Osteoblast (primary cell): ENCODE data around the gene ANKRD7. TPM values are rescaled to one million over a fixed set of nuclear protein-coding genes. Genes with fewer than 3 reads are reported as not detected.

Source experiments
- DNase-seq: peaks from one replicate; pipeline ENCODE4 v3.0.0; 2011; ENCODE audit warnings: low spot score, mixed read lengths; ENCODE audit not compliant: insufficient read length; ENCODE audit errors: missing footprints
- H2AFZ ChIP-seq: 2 replicates; pipeline ENCODE4 v1.6.0; 2011; ENCODE audit warnings: mild to moderate bottlenecking, low read length
- H3K27ac ChIP-seq: 2 replicates; pipeline ENCODE4 v1.5.1; 2011; ENCODE audit warnings: mild to moderate bottlenecking, low read depth, low read length, moderate library complexity
- H3K27me3 ChIP-seq: 2 replicates; pipeline ENCODE4 v1.6.0; 2012; ENCODE audit warnings: mild to moderate bottlenecking, control low read depth, inconsistent platforms, low read length, moderate library complexity; ENCODE audit not compliant: insufficient read depth
- H3K36me3 ChIP-seq: 2 replicates; pipeline ENCODE4 v1.5.1; 2011; ENCODE audit warnings: mild to moderate bottlenecking, low read length, control low read depth, moderate library complexity; ENCODE audit not compliant: insufficient read depth
- H3K4me1 ChIP-seq: 2 replicates; pipeline ENCODE4 v1.5.1; 2011; ENCODE audit warnings: mild to moderate bottlenecking, low read length, control low read depth, moderate library complexity; ENCODE audit not compliant: insufficient read depth
- H3K4me2 ChIP-seq: 2 replicates; pipeline ENCODE4 v1.6.0; 2011; ENCODE audit warnings: mild to moderate bottlenecking, low read length; ENCODE audit not compliant: insufficient read depth
- H3K4me3 ChIP-seq: fragments of 200-600 bp; sonication (generic); 3 replicates; pipeline ENCODE4 v1.5.1; 2012; ENCODE audit warnings: mild to moderate bottlenecking, low read length, inconsistent platforms; ENCODE audit not compliant: insufficient read depth
- H3K79me2 ChIP-seq: 2 replicates; pipeline ENCODE4 v1.6.0; 2012; ENCODE audit warnings: mild to moderate bottlenecking, low read length, control low read depth, inconsistent platforms; ENCODE audit not compliant: insufficient read depth
- H3K9me3 ChIP-seq: 2 replicates; pipeline ENCODE4 v1.5.1; 2011; ENCODE audit warnings: low read depth, low read length, control low read depth
- H4K20me1 ChIP-seq: 2 replicates; pipeline ENCODE4 v1.6.0; 2012; ENCODE audit warnings: mild to moderate bottlenecking, low read length, control low read depth; ENCODE audit not compliant: insufficient read depth
- total RNA-seq: library from RNA; depleted of rRNA; stranded (reverse); fragments of >200 nt; gene quantifications from 2 replicates; pipeline ENCODE4 v1.2.3, GENCODE V29; 2012
- TF ChIP-seq, protein P1 (sequence below): IDR thresholded peaks from 2 replicates; pipeline ENCODE4 v1.5.1; 2011; ENCODE audit warnings: mild to moderate bottlenecking, low read depth, low read length, moderate library complexity; ENCODE audit errors: extremely low read depth

ANKRD7 gene
- total RNA-seq, 1 donor, result 3.3 TPM

DNA sequence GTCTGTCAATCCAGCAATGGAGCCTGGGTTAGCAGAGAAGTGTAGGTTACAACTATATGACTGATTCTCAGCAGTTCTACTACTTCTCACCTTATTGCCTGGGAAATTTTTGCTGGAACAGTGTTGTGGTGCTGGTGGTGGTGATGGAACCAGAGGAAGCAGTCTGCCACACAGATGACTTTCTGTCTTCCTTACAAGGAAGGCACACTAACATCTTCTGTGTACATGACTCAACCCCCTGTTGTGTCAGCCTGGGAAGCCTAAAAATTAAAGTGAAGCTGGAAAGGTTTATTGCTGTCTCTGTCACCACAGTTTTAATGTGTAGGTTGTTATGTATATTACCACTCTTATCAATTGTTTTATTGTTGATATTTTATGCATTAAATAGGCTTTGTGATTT is 40.3 kb downstream of the ANKRD7 start:
- TF ChIP-seq, protein P1, sequence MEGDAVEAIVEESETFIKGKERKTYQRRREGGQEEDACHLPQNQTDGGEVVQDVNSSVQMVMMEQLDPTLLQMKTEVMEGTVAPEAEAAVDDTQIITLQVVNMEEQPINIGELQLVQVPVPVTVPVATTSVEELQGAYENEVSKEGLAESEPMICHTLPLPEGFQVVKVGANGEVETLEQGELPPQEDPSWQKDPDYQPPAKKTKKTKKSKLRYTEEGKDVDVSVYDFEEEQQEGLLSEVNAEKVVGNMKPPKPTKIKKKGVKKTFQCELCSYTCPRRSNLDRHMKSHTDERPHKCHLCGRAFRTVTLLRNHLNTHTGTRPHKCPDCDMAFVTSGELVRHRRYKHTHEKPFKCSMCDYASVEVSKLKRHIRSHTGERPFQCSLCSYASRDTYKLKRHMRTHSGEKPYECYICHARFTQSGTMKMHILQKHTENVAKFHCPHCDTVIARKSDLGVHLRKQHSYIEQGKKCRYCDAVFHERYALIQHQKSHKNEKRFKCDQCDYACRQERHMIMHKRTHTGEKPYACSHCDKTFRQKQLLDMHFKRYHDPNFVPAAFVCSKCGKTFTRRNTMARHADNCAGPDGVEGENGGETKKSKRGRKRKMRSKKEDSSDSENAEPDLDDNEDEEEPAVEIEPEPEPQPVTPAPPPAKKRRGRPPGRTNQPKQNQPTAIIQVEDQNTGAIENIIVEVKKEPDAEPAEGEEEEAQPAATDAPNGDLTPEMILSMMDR, result no peak
- no peak overlapping the region for H2AFZ ChIP-seq

DNA sequence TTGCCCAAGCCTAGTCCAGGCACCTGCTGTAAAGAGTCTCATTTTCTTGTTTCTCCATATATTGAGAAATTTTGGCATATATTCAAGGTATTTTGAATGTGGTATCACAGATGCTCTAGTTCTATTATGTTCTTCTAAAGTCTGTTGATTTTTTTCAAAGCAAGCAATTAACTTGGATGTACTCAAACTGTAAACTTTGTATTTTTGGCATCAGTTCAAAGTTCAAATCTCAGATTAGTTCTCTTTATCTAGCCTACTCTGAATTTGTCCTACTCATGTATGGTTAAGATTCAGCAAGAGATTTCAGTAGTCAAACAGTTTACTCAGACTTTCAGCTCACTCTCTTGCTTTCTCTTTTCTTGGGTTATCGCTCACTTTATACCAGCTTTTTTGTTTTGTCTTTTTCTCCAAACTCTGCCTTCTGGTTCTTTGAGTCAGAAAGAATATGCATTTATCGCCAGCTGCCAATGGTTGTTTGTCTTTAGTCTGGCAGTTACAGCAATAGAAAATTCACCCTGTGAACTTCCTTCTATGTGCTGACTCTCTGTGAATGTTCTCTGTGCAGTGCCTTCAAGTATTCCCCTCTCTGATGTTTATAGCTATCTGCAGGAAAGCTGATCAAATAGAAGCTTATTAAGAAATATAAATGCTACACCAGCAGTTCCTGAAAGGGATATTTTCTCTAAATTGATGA is 56.0 kb downstream of the ANKRD7 start:
- H3K27me3 ChIP-seq, result no peaks in the 10 kb centered on the region
- TF ChIP-seq, protein P1, result no peak
- no peaks in the 10 kb centered on the region for H3K36me3 ChIP-seq

More for the DNA sequence above, 40.3 kb downstream of the ANKRD7 start:
- no peak for DNase-seq
- Histone ChIP-seq H3K9me3 (no peaks in the 10 kb centered on the region), H3K27me3 (no peaks in the 10 kb centered on the region), H3K4me1 (no peaks in the 10 kb centered on the region), H3K4me2 (no peak overlapping the region), H3K4me3 (no peak overlapping the region), H4K20me1 (no peaks in the 10 kb centered on the region), H3K27ac (no peak overlapping the region), H3K36me3 (no peaks in the 10 kb centered on the region), H3K79me2 (no peaks in the 10 kb centered on the region)

DNA sequence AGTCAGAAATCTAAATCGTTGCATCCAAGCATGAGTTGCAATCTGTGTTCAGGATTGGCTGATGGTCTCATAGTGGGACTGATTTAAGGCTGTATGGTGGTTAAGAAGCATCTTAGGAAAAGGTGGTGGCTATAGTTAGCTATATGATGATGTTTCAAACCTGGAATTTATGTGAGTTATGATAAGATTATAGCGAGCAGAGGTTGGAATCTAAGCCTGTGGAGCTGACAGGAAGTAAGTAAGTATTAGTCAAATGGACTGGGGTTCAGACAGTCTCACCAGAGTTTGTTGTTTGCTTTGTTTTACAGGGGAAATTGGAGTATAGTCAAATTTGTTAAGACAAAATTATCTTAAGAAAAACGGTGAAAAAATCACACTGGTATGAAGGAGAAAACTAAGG is 56.7 kb downstream of the ANKRD7 start:
- Histone ChIP-seq H3K9me3 (peaks cover 5% of the 10 kb centered on the region), H3K27ac (no peak overlapping the region), H3K4me2 (no peak overlapping the region), H3K79me2 (no peaks in the 10 kb centered on the region), H2AFZ (no peak overlapping the region), H3K4me3 (no peak overlapping the region), H3K27me3 (no peaks in the 10 kb centered on the region), H3K36me3 (no peaks in the 10 kb centered on the region), H3K4me1 (no peaks in the 10 kb centered on the region), H4K20me1 (no peaks in the 10 kb centered on the region)
- DNase-seq, result no peak
- TF ChIP-seq, protein P1, result no peak

More for the DNA sequence above, 56.0 kb downstream of the ANKRD7 start:
- Histone ChIP-seq H3K4me1 (no peaks in the 10 kb centered on the region), H3K4me2 (no peak overlapping the region), H4K20me1 (no peaks in the 10 kb centered on the region), H2AFZ (no peak overlapping the region), H3K27ac (no peak overlapping the region), H3K4me3 (no peak overlapping the region), H3K9me3 (no peaks in the 10 kb centered on the region), H3K79me2 (no peaks in the 10 kb centered on the region)
- DNase-seq, result no peak

DNA sequence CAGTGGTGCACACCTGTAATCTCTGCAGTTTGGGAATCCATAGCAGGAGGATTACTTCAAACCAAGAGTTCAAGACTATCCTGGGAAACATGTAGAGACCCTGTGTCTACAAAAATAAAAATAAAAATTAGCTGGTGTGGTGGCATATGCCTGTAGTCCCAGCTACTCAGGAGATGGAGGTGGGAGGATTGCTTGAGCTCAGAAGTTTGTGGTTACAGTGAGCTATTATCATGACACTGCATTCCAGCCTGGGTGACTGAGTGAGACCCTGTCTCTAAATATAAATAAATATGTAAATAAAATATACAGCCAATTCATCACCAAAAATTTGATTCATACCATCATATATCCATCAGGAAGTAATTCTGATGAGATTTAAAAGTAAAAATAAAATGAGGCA is 60.9 kb downstream of the ANKRD7 start:
- H2AFZ ChIP-seq, result no peak overlapping the region
- H3K79me2 ChIP-seq, result no peaks in the 10 kb centered on the region
- no peaks in the 10 kb centered on the region for H3K27me3 ChIP-seq
- TF ChIP-seq, protein P1, result no peak
- DNase-seq, result no peak
- H3K4me3 ChIP-seq, result no peak overlapping the region
- no peaks in the 10 kb centered on the region for H3K36me3 ChIP-seq
- no peak overlapping the region for H3K27ac ChIP-seq
- H3K4me2 ChIP-seq, result no peak overlapping the region
- peaks cover 9% of the 10 kb centered on the region for H3K9me3 ChIP-seq
- H3K4me1 ChIP-seq, result no peaks in the 10 kb centered on the region
- no peaks in the 10 kb centered on the region for H4K20me1 ChIP-seq
